HUES64 (cell line): ENCODE measurements around the gene PFKFB2.
"Not testable (repeated sequence)": the region's sequence is repeated elsewhere in the genome, so short reads cannot be mapped to it uniquely, and the experiment has no call there.

Source experiments
- H3K27ac ChIP-seq: 2 replicates; pipeline ENCODE4 v1.7.0; 2013; ENCODE audit warnings: low read depth, low read length, inconsistent platforms
- H3K27me3 ChIP-seq: 2 replicates; pipeline ENCODE4 v1.6.1; 2013; ENCODE audit warnings: mild to moderate bottlenecking, low read length; ENCODE audit not compliant: insufficient read depth
- H3K36me3 ChIP-seq: 2 replicates; pipeline ENCODE4 v1.6.1; 2013; ENCODE audit warnings: mild to moderate bottlenecking, low read length; ENCODE audit not compliant: insufficient read depth
- H3K4me1 ChIP-seq: 2 replicates; pipeline ENCODE4 v1.6.1; 2013; ENCODE audit warnings: mild to moderate bottlenecking, low read length, moderate library complexity; ENCODE audit not compliant: insufficient read depth
- H3K4me3 ChIP-seq: 2 replicates; pipeline ENCODE4 v1.5.1; 2013; ENCODE audit warnings: mild to moderate bottlenecking, low read length, moderate library complexity
- H3K9ac ChIP-seq: 2 replicates; pipeline ENCODE4 v1.6.1; 2013; ENCODE audit warnings: mild to moderate bottlenecking, low read depth, low read length
- H3K9me3 ChIP-seq: 2 replicates; pipeline ENCODE4 v1.6.1; 2013; ENCODE audit warnings: low read depth, low read length; ENCODE audit not compliant: insufficient read depth
- WGBS: fragments of 150-250, 120-280 bp; methylation state at CpG from one replicate; pipeline ENCODE4 v1.1.7; 2013; ENCODE audit warnings: missing lambda C conversion rate; 5-methylcytosine and 5-hydroxymethylcytosine counted together

The PFKFB2 gene

DNA sequence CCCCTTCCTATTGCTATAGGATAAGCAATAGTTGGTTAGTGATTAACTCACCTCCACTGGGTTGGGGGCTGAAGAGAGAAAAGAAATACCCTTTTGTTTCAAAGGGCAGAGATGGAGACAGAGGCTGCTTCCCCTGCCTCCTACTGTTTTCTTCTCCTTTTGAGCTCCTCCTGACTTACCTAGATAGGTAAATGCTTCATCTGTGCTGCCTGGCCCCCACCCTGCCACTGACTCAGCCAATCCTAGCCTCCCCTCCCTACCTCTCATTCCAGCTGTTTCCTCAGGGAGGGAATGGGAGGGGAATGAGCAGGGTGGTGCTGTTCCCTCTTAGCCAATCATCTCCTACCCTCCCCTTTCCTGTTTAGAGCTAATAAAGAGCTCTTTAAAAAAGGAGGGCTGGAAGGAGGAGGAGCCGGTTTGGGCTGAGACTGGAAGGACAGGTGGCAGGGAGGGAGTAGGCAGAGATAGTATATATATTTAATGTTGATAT, 20.5 kb upstream of the PFKFB2 start, which contains the start of gene C1orf116:
C1orf116 (minus strand) TSS at position 229 of the 490 bp plus-strand sequence. CDS start 5,158 bp downstream, outside the sequence.
- no peaks in the 10 kb centered on the region for H3K36me3 ChIP-seq
- H3K27ac ChIP-seq, result peak within 1 kb of the TSS; percentile 24; the same call in 1 of the 2 replicates
- 6% methylated on average over 1 of the region's 1 CpG for WGBS
- H3K4me1 ChIP-seq, result peaks cover 30% of the 10 kb centered on the region
- peak within 1 kb of the TSS; percentile 22 for H3K4me3 ChIP-seq
- H3K9ac ChIP-seq, result no peak within 1 kb of the TSS; the same call in 1 of the 2 replicates
- H3K27me3 ChIP-seq, result no peaks in the 10 kb centered on the region
- no peaks in the 10 kb centered on the region for H3K9me3 ChIP-seq

DNA sequence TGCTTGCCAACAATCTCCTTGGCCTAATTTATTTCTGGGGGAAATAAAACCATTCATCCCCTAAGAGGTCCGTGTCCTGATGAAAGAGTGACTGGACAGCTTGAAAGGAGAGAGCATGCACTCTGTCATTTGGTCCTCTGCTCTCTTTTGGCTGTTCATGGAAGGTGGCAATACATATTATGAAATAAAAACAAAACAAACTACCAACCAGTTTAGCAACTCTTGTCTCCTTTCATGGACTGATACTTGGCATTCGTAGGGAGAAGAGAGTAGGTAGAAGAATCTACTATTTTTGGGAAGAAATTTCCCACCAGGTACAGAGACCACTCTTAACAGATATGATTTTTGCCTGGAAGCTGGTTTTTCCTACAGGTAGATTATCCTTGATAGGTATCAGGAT, 19.8 kb upstream of the PFKFB2 start:
- Histone ChIP-seq H3K36me3 (no peaks in the 10 kb centered on the region), H3K27me3 (no peaks in the 10 kb centered on the region), H3K9ac (no peak overlapping the region; the same call in 1 of the 2 replicates), H3K27ac (0 out of 2 replicates have a peak overlapping the region, but pooled peaks have one; percentile 24), H3K4me1 (peaks cover 30% of the 10 kb centered on the region), H3K4me3 (0 out of 2 replicates have a peak overlapping the region, but pooled peaks have one; percentile 13), H3K9me3 (no peaks in the 10 kb centered on the region)
- 88% methylated on average over 1 of the region's 2 CpGs for WGBS

DNA sequence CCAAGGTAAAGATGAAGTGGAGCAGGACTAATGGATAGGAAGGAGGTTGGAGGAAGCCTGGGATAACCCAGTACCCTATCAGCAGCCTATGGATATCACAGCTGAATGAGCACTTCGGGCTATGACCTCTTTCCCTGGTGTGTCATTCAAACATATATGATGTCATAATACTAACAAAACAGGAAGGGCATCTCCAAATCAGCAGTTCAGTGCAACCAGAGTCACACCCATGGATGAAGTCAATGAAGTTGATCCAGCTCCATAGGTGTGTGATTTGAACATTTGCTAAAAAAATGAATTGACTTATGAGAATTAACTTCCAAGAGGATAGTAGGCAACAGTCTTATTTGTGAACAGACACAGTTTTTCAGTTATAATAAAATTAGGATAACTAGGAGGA, 18.9 kb upstream of the PFKFB2 start:
- Histone ChIP-seq H3K4me3 (no peak overlapping the region), H3K36me3 (no peaks in the 10 kb centered on the region), H3K9ac (no peak overlapping the region), H3K9me3 (no peaks in the 10 kb centered on the region), H3K27me3 (no peaks in the 10 kb centered on the region), H3K4me1 (peaks cover 30% of the 10 kb centered on the region), H3K27ac (no peak overlapping the region)
- 90% methylated on average over 1 of the region's 1 CpG for WGBS

DNA sequence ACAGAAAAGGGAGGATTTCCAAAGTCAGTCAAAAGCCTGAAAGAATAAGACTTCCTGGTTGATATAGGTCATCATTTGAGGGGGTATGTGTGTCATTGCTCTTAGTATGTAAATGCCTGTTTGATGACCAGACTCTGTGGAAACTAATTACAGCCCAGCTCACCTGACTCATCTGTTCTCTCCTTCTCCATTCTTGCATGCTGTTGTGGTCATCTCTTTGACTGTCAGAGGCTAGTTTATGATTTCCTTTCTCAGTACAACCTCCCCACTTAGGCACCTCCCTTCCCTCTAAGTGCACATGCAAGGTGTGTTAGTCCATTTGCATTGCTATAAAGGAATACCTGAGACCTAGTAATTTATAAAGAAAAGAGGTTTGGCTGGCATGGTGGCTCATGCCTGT, 18.1 kb upstream of the PFKFB2 start:
- Histone ChIP-seq H3K27me3 (no peaks in the 10 kb centered on the region), H3K36me3 (no peaks in the 10 kb centered on the region), H3K9me3 (no peaks in the 10 kb centered on the region), H3K4me3 (no peak overlapping the region), H3K9ac (no peak overlapping the region), H3K27ac (no peak overlapping the region), H3K4me1 (peaks cover 25% of the 10 kb centered on the region)

DNA sequence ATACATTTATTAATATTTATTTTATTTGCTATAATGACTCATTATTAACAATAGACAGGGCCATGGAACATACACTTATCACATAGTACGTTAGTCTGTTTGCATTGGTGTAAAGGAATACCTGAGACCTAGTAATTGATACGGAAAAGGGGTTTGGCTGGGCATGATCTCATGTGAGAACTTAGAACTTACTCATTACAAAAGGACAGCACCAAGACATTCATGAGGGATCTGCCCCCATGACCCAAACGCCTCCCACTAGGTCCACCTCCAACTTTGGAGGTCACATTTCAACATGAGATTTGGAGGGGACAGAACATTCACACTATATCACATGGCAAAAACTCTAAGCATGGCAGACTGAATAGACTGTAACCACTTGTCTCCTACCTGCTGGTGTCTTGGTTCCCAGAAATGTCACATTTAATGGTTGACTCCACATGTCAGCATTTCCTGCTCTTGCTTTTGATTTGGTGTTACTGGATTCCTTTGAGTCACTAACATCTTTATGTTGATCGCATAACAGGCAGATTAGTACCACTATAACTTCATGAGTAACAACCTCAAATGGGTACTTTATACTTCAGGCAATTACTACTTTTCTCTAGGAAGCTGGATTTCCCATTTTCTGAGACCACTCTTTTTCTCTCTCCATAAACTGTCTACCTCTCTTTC, 17.1 kb upstream of the PFKFB2 start:
- WGBS, result 84% methylated on average over 3 of the region's 4 CpGs
- Histone ChIP-seq H3K27ac (no peak overlapping the region), H3K36me3 (no peaks in the 10 kb centered on the region), H3K27me3 (no peaks in the 10 kb centered on the region), H3K9ac (no peak overlapping the region), H3K9me3 (no peaks in the 10 kb centered on the region), H3K4me1 (peaks cover 19% of the 10 kb centered on the region), H3K4me3 (no peak overlapping the region)

DNA sequence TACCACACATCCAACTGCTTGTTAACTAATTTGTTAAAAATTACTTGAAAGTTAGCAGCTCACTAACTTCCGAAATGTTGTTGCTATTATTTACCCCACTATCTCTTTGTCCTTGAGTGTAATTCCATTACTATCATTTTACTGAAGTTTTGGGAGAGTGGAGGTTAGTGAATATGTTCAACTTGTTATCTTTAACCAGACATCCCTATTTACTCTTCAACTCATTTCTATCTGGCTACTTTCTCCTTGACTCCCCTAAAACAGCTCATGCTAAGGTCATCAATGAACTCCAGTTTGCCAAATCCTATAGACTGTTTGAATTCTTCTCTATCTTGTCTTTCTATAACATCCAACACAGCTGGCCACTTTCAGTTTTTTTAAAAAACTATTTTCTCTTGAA, 16.2 kb upstream of the PFKFB2 start:
- no peak overlapping the region for H3K9ac ChIP-seq
- no peaks in the 10 kb centered on the region for H3K27me3 ChIP-seq
- no CpG with 5 or more reads among the region's 1 CpG for WGBS
- H3K36me3 ChIP-seq, result no peaks in the 10 kb centered on the region
- peaks cover 16% of the 10 kb centered on the region for H3K4me1 ChIP-seq
- no peaks in the 10 kb centered on the region for H3K9me3 ChIP-seq
- H3K4me3 ChIP-seq, result no peak overlapping the region
- H3K27ac ChIP-seq, result no peak overlapping the region

DNA sequence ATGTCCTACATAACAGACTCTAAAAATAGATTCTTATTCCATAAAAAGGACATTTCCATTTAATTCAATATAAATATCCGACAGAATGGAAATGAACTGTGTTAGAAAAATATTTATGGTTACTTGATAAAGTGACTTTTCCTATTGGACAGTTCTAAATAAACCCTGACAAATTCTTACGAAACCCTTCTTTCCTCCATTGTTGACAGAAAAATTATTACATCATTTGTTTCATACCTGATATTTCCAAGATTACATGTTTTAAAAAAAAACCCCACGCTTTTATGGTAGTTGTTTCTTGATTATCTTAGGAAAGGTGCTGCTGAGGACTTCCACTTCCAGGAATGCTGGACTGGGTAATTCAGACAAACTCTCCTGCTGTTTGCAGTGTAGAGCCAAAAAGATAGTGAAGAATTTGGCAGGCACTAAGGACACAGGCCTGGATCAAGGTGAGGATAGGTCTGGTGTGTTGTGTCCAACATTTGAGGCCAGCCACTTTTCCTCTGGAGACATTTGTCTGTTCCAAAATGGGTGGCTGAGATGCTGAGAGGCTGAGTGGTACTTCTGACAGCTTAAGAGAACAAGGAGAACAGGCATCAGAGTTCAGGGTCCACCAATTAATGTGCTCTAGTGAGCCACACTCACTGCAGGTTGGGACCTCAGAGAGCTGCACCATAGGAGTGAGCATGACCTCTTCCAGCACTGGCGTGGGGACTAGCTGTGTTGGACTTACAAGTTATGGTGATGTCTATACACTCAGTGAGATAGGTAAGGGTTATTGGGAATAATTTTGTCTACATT, 13.5 kb upstream of the PFKFB2 start:
- Histone ChIP-seq H3K27ac (no peak overlapping the region), H3K9ac (no peak overlapping the region), H3K4me3 (no peak overlapping the region), H3K4me1 (no peaks in the 10 kb centered on the region), H3K36me3 (no peaks in the 10 kb centered on the region), H3K27me3 (no peaks in the 10 kb centered on the region), H3K9me3 (no peaks in the 10 kb centered on the region)
- WGBS, result 88% methylated on average over 3 of the region's 4 CpGs

DNA sequence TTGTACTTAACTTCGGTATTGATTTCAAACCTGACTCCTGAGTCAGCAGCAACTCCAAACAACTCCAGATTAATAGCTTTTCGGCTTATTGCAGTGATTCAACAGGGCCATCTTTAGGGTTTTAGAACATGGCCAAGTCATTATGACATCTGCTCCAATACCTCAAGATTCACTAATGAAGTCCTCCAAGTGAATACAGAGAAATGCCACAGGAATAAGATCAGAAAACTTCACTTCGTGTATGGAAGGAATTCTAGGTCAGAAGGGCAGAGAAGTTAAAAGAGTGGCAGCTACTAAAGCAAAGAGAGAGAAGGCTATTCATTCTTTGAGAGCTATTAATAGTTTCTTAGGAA, 12.9 kb upstream of the PFKFB2 start:
- Histone ChIP-seq H3K27me3 (no peaks in the 10 kb centered on the region), H3K27ac (no peak overlapping the region), H3K9ac (no peak overlapping the region), H3K4me3 (no peak overlapping the region), H3K36me3 (peaks cover 5% of the 10 kb centered on the region; the same call in 1 of the 2 replicates), H3K9me3 (no peaks in the 10 kb centered on the region), H3K4me1 (no peaks in the 10 kb centered on the region)
- WGBS, result 79% methylated on average over 3 of the region's 3 CpGs

DNA sequence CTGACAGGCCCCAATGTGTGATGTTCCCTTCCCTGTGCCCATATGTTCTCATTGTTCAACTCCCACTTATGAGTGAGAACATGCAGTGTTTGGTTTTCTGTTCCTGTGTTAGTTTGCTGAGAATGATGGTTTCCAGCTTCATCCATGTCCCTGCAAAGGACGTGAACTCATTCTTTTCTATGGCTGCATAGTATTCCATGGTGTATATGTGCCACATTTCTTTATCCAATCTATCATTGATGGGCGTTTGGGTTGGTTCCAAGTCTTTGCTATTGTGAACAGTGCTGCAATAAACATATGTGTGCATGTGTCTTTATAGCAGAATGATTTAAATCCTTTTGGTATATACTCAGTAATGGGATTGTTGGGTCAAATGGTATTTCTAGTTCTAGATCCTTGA, 11.7 kb upstream of the PFKFB2 start:
- not testable (repeated sequence) for H3K9ac ChIP-seq, H3K4me3 ChIP-seq, H3K9me3 ChIP-seq, H3K27ac ChIP-seq, H3K27me3 ChIP-seq, H3K4me1 ChIP-seq
- 100% methylated on average over 2 of the region's 2 CpGs for WGBS
- peaks cover 16% of the 10 kb centered on the region for H3K36me3 ChIP-seq

DNA sequence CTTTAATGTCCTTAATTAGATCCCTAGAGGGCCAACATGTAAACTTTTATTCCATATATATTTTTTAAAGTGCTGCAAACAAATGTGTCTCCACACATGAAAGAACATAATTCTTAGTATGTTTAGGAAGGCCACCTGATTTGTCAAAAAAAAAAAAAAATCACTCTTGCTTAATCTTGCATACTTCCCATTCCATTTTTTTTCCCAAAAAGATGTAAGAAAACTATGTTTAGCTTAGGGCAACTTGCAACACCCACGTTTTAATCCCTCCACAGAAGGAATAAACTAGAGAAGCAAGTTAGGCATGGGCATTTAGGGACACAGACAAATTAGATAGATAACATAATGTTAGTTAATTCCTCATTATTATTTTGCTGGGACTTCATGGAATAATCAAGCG, 7.6 kb upstream of the PFKFB2 start:
- no peaks in the 10 kb centered on the region for H3K9me3 ChIP-seq
- H3K9ac ChIP-seq, result no peak overlapping the region
- H3K27me3 ChIP-seq, result no peaks in the 10 kb centered on the region
- peaks cover 28% of the 10 kb centered on the region for H3K4me1 ChIP-seq
- peaks cover 49% of the 10 kb centered on the region for H3K36me3 ChIP-seq
- no peak overlapping the region for H3K4me3 ChIP-seq
- H3K27ac ChIP-seq, result no peak overlapping the region
- WGBS, result 100% methylated on average over 1 of the region's 2 CpGs

DNA sequence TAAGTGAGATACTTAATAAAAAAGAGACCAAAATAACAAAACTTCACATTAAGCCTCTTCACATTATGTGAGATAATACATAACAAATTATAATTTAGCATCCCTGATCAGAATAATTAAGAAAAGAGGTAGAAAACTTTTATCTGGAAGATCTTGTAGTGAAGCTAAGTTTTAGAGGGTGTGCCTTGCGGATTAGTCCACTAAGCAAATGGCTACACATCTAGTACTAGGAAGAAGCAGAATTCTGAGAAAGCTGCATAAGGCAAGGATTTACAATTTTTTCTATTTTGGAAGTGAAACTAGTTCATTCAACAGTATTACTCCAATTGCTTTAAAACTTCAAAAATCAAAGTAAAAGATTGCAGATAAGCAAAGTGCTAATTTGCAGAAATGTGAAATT, 5.6 kb upstream of the PFKFB2 start:
- peaks cover 31% of the 10 kb centered on the region for H3K4me1 ChIP-seq
- H3K4me3 ChIP-seq, result no peak overlapping the region
- H3K36me3 ChIP-seq, result peaks cover 49% of the 10 kb centered on the region
- WGBS, result 95% methylated on average over 1 of the region's 1 CpG
- no peaks in the 10 kb centered on the region for H3K9me3 ChIP-seq
- H3K27ac ChIP-seq, result no peak overlapping the region
- H3K27me3 ChIP-seq, result no peaks in the 10 kb centered on the region
- no peak overlapping the region for H3K9ac ChIP-seq
